Fibroblast of peridontal ligament (primary cell): ENCODE results near the gene INPP4B.

ENCODE experiments used
- DNase-seq: peaks from one replicate; pipeline ENCODE4 v3.0.0-alpha.2; 2010; ENCODE audit errors: extremely low read depth

Gene INPP4B

GRCh38 chr4:142142366-142143054 lies 703.6 kb downstream of the INPP4B start:
- DNase-seq: no peak

GRCh38 chr4:142141224-142141623 lies 704.9 kb downstream of the INPP4B start:
- DNase-seq: no peak

- DNase-seq: no peak
Measured at GRCh38 chr4:142130666-142131065, 715.4 kb downstream of the INPP4B start.

GRCh38 chr4:142129931-142130330 lies 716.2 kb downstream of the INPP4B start:
- DNase-seq: no peak

GRCh38 chr4:142129473-142129872 lies 716.6 kb downstream of the INPP4B start:
- DNase-seq: no peak

GRCh38 chr4:142128529-142128928 lies 717.6 kb downstream of the INPP4B start:
- peak; percentile 54 for DNase-seq

- peak; percentile 89 for DNase-seq
Measured at GRCh38 chr4:142126890-142127497, 719.1 kb downstream of the INPP4B start.

GRCh38 chr4:142124874-142125273 lies 721.2 kb downstream of the INPP4B start:
- no peak for DNase-seq

- no peak for DNase-seq
Measured at GRCh38 chr4:142121448-142122350, 724.4 kb downstream of the INPP4B start.

- DNase-seq: no peak
Measured at GRCh38 chr4:142120921-142121320, 725.2 kb downstream of the INPP4B start.

GRCh38 chr4:142112451-142112850 lies 733.6 kb downstream of the INPP4B start:
- DNase-seq: no peak

- DNase-seq: peak; percentile 44
Measured at GRCh38 chr4:142110136-142110535, 736.0 kb downstream of the INPP4B start.

GRCh38 chr4:142104041-142104440 lies 742.1 kb downstream of the INPP4B start:
- no peak for DNase-seq

GRCh38 chr4:142101401-142101800 lies 744.7 kb downstream of the INPP4B start:
- peak; percentile 43 for DNase-seq

GRCh38 chr4:142100941-142101340 lies 745.2 kb downstream of the INPP4B start:
- DNase-seq: no peak

- no peak for DNase-seq
Measured at GRCh38 chr4:142098900-142099545, 747.1 kb downstream of the INPP4B start.

GRCh38 chr4:142098380-142098779 lies 747.7 kb downstream of the INPP4B start:
- no peak for DNase-seq

- no peak for DNase-seq
Measured at GRCh38 chr4:142097015-142097414, 749.1 kb downstream of the INPP4B start.

GRCh38 chr4:142095886-142096605 lies 750.1 kb downstream of the INPP4B start:
- peak; percentile 95 for DNase-seq

- DNase-seq: no peak
Measured at GRCh38 chr4:142092941-142093340, 753.2 kb downstream of the INPP4B start.

GRCh38 chr4:142091691-142092182 lies 754.4 kb downstream of the INPP4B start:
- DNase-seq: peak; percentile 97
